Stimulated activated CD4-positive, alpha-beta T cell treated with anti-CD3 and anti-CD28 coated beads, TNF-alpha, amount 100 ng/mL, for 48 hours (primary cell): ENCODE results near the gene CD63.
A peak's percentile ranks its signal among the peaks of the same experiment; 100 is the strongest.

Source experiments
- DNase-seq, 3 donors: peaks; one replicate each; pipeline ENCODE4 v3.0.0-alpha.2; 2020; ENCODE audit warnings: low read depth in 3 of 3

The CD63 gene

GRCh38 chr12:55741931-55742680, 13.3 kb upstream of the CD63 start:
- DNase-seq: no peak

- no peak for DNase-seq
Measured at GRCh38 chr12:55739025-55739378, 10.2 kb upstream of the CD63 start.

- peak; percentile 71 to 81 (median 78) for DNase-seq
Measured at GRCh38 chr12:55738123-55739024, 9.6 kb upstream of the CD63 start.

GRCh38 chr12:55737581-55738122, 8.8 kb upstream of the CD63 start:
- no peak for DNase-seq

- DNase-seq: peak in 1 of 3 donors; percentile 43
Measured at GRCh38 chr12:55736780-55737580, 8.2 kb upstream of the CD63 start.

DNA sequence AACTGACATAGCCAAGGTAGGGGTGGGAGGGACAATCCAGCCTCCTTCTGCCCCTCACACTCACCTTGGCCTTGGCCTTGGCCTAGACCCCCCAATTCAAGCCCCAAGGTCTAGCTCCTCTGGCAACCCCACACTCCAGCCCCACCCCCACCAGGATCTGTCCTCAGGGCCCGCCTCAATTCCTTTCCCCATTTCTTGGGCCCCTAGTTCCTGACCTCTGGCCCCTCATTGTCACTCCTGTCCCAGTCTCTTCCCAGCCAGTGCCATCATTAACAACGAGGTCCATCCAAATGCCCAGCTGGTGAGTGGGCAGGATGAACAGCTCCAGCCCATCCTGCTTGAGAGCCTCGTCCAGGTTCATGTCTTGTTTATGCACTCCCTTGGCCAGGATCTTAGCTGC, 7.3 kb upstream of the CD63 start:
- DNase-seq: no peak

DNA sequence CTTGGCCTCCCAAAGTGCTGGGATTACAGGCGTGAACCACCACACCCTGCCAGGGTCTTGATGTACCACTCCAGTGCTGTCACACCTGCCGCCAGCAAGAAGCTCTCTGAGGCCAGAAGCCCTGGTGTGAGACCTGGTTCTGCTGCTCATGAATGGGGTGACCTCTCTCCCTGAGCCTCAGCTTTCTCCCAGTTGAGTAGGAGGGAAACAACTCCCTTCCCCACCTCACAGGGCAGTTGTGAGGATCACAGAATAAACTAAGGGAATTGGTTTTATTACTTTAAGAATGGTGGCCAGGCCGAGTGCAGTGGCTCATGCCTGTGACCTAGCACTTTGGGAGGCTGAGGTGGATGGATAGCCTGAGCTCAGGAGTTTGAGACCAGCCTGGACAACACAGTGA, 5.8 kb upstream of the CD63 start:
- DNase-seq: no peak

DNA sequence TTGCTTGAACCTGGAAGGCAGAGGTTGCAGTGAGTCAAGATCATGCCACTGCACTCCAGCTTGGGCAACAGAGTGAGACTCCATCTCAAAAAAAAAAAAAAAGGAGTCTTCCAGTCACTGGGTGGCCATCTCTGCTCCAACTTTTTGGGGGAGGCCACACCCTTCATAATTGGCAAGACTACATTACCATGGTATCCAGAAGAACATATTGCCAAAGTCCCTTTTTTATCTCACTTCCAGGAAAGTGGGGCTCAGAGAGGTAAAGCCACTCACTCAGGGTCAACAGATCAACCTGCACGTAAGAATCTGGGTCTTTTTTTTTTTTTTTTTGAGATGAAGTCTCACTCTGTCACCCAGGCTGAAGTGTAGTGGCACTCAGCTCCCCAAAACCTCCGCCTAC, 5.0 kb upstream of the CD63 start:
- DNase-seq: no peak

GRCh38 chr12:55733021-55733555, 4.3 kb upstream of the CD63 start:
- no peak for DNase-seq

- DNase-seq: no peak
Measured at GRCh38 chr12:55732288-55732687, 3.5 kb upstream of the CD63 start.

GRCh38 chr12:55729819-55730818, 1.3 kb upstream of the CD63 start:
- DNase-seq: no peak

DNA sequence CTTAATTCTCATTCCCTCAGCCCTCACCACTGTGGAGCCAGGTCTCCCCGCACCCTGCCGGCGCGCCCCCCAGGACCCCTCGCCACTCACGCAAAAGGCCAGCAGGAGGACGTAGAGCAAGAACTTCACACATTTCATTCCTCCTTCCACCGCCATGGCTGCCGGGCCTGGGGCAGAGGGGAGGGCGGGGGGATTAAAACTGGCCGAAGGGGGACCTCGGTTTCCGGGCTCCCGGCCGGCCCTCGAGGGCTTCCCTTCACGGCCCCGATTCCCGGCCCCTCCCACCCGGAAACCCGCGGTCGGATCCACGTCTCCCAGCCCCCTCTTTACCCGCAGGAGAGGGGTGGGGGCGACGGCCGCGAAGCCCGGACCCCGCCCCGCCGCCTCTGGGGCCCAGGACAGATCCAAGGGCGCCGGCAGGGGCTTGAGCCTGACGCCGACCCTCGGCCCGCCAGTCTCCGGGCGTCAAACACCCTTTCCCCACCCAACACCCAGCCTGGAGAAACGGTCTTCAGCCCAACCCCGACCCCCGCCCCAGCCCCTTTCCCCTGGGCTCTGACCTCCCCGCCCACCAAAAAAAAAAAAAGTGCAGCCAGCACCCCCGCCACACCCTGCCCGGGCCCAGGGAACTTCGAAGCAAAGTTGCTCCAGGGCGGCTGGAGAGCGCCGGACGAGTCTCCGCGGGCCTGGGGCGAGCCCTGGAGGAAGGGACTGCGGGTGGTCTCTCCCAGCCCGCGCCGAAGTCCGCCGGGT, 447 bp downstream of the CD63 start:
- DNase-seq: no peak

GRCh38 chr12:55727643-55728185, 1.1 kb downstream of the CD63 start:
- DNase-seq: no peak

- no peak for DNase-seq
Measured at GRCh38 chr12:55726971-55727370, 1.8 kb downstream of the CD63 start.

GRCh38 chr12:55725556-55725955, 3.3 kb downstream of the CD63 start:
- DNase-seq: no peak

GRCh38 chr12:55724940-55725309, 3.9 kb downstream of the CD63 start:
- no peak for DNase-seq

GRCh38 chr12:55724226-55724939, 4.4 kb downstream of the CD63 start:
- DNase-seq: peak in 1 of 3 donors; percentile 58

DNA sequence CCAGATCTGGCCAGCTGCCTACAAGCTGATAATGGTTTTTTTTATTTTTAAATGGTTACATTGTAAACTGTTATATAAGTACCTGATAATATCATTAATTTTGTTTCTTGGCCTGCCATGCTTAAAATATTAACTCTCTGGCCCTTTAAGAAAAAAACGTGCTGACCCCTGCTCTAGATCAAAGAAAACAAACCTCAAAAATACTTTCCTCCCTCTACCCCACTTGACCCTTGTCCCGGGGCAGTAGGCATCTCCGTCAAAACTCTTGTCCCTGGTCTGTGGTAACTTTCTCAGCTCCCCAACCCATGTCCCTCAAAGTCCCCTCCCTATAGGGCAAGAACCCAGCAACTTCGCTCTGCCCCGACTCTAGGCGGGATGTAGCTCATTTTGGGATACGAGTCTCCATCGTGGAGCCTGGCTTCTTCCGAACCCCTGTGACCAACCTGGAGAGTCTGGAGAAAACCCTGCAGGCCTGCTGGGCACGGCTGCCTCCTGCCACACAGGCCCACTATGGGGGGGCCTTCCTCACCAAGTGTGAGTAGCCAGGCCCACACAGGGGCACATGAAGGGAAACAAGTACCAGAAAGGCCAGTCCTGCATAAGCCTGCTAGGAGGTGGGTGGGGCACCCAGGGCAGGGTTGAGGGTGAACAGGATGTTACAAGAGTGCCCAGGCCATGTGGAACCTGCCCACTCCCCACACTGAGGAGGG, 5.1 kb downstream of the CD63 start:
- DNase-seq: no peak
